HepG2 (cell line): ENCODE measurements around the gene SERPINA3. TPM values are rescaled to one million over a fixed set of nuclear protein-coding genes. Genes with fewer than 3 reads are reported as not detected.

Experiments
- ARID2 ChIP-seq: sonication (generic); formaldehyde crosslinking; IDR thresholded peaks from 2 replicates; pipeline ENCODE4 v1.8.1; 2022; ENCODE audit warnings: mild to moderate bottlenecking, missing genetic modification reagents, borderline replicate concordance
- ATF1 ChIP-seq: IDR thresholded peaks from 2 replicates; pipeline ENCODE4 v1.6.1; 2016; ENCODE audit warnings: mild to moderate bottlenecking, control low read depth
- ATF3 ChIP-seq: sonication (generic); formaldehyde crosslinking; IDR thresholded peaks from 2 replicates; pipeline ENCODE4 v1.4.0; 2020; ENCODE audit warnings: missing genetic modification reagents
- BHLHE40 ChIP-seq: IDR thresholded peaks from 2 replicates; pipeline ENCODE4 v1.6.1; 2011; ENCODE audit warnings: low read length, improper control_type of control experiment
- CENPX ChIP-seq: sonication (generic); formaldehyde crosslinking; IDR thresholded peaks from 2 replicates; pipeline ENCODE4 v1.9.0; 2021; ENCODE audit warnings: mild to moderate bottlenecking, missing genetic modification reagents, moderate library complexity
- FOSL2 ChIP-seq: sonication (generic); formaldehyde crosslinking; IDR thresholded peaks from 2 replicates; pipeline ENCODE4 v1.4.0; 2020; ENCODE audit warnings: missing genetic modification reagents
- FOXA1 ChIP-seq, 2 experiments: fragments of 450-650 bp in 1 of 2; sonication (generic) in 1 of 2; formaldehyde crosslinking in 1 of 2; IDR thresholded peaks; 2 replicates each; pipeline versions ENCODE4 v1.4.0 to v1.6.1; 2016 to 2020; ENCODE audit warnings: missing genetic modification reagents in 1 of 2
- IKZF4 ChIP-seq: sonication (generic); formaldehyde crosslinking; IDR thresholded peaks from 2 replicates; pipeline ENCODE4 v1.5.1; 2020; ENCODE audit warnings: borderline replicate concordance, mild to moderate bottlenecking, low read depth, missing genetic modification reagents; ENCODE audit errors: not compliant biosample characterization
- MED8 ChIP-seq: sonication (generic); formaldehyde crosslinking; IDR thresholded peaks from 2 replicates; pipeline ENCODE4 v1.8.1; 2023; ENCODE audit warnings: mild to moderate bottlenecking, missing genetic modification reagents; ENCODE audit not compliant: insufficient replicate concordance
- MIER2 ChIP-seq: IDR thresholded peaks from 2 replicates; pipeline ENCODE4 v1.6.1; 2016; ENCODE audit warnings: missing biosample characterization, missing genetic modification reagents
- MXD4 ChIP-seq: IDR thresholded peaks from 2 replicates; pipeline ENCODE4 v1.6.1; 2016; ENCODE audit warnings: mild to moderate bottlenecking, missing biosample characterization, missing genetic modification reagents
- NFYC ChIP-seq: IDR thresholded peaks from 2 replicates; pipeline ENCODE4 v1.6.1; 2016; ENCODE audit warnings: missing genetic modification reagents, missing compliant biosample characterization
- PHF20 ChIP-seq: sonication (generic); formaldehyde crosslinking; IDR thresholded peaks from 2 replicates; pipeline ENCODE4 v1.5.0; 2020; ENCODE audit warnings: mild to moderate bottlenecking, missing genetic modification reagents
- PHF8 ChIP-seq: sonication (generic); formaldehyde crosslinking; IDR thresholded peaks from 2 replicates; pipeline ENCODE4 v1.5.0; 2020; ENCODE audit warnings: missing genetic modification reagents
- PRDM4 ChIP-seq: sonication (generic); formaldehyde crosslinking; IDR thresholded peaks from 2 replicates; pipeline ENCODE4 v1.9.0; 2021; ENCODE audit warnings: missing genetic modification reagents, borderline replicate concordance
- RORA ChIP-seq: sonication (generic); formaldehyde crosslinking; IDR thresholded peaks from 2 replicates; pipeline ENCODE4 v1.5.0; 2020; ENCODE audit warnings: mild to moderate bottlenecking, missing genetic modification reagents, moderate library complexity
- SMAD1 ChIP-seq: sonication (generic); formaldehyde crosslinking; IDR thresholded peaks from 2 replicates; pipeline ENCODE4 v1.4.0; 2020; ENCODE audit warnings: missing genetic modification reagents, low read depth, mild to moderate bottlenecking, borderline replicate concordance
- SMARCE1 ChIP-seq: fragments of 450-650 bp; IDR thresholded peaks from 2 replicates; pipeline ENCODE4 v1.6.1; 2017; ENCODE audit warnings: borderline replicate concordance
- TBL1XR1 ChIP-seq: fragments of 150-350 bp; IDR thresholded peaks from 2 replicates; pipeline ENCODE4 v1.6.1; 2014; ENCODE audit warnings: borderline replicate concordance, low read length; ENCODE audit not compliant: partially characterized antibody
- TCF7 ChIP-seq: sonication (generic); IDR thresholded peaks from 2 replicates; pipeline ENCODE4 v1.6.1; 2016; ENCODE audit warnings: antibody characterized with exemption, low read depth
- TGIF2 ChIP-seq: IDR thresholded peaks from 2 replicates; pipeline ENCODE4 v1.6.1; 2016; ENCODE audit warnings: control low read depth, missing compliant biosample characterization
- ZFY ChIP-seq: sonication (generic); formaldehyde crosslinking; IDR thresholded peaks from 2 replicates; pipeline ENCODE4 v1.4.0; 2020; ENCODE audit warnings: missing genetic modification reagents
- ZKSCAN8 ChIP-seq: IDR thresholded peaks from 2 replicates; pipeline ENCODE4 v1.6.1; 2016; ENCODE audit warnings: borderline replicate concordance, missing genetic modification reagents, missing compliant biosample characterization
- ZNF530 ChIP-seq: sonication (generic); formaldehyde crosslinking; IDR thresholded peaks from 2 replicates; pipeline ENCODE4 v1.5.0; 2020; ENCODE audit warnings: low read depth, mild to moderate bottlenecking, missing genetic modification reagents
- polyA plus RNA-seq, 8 experiments: library from polyadenylated mRNA; depleted of rRNA in 3 of 8; stranded (reverse) in 7 of 8; unstranded in 1 of 8; fragments of >200 nt; fragmentation: Illumina TruSeq in 4 of 8; extraction: Trizol in 4 of 8; gene quantifications; 2 replicates each; pipeline versions ENCODE4 v1.2.1 to v1.2.3, GENCODE V29; 2011 to 2016; ENCODE audit warnings: low read depth in 4 of 8, missing spikeins in 1 of 8, mixed read lengths in 1 of 8; ENCODE audit not compliant: insufficient read depth in 1 of 8
- total RNA-seq, 5 experiments: library from RNA; depleted of rRNA; stranded (reverse); fragments of >200 nt; fragmentation: Illumina TruSeq; extraction: Trizol; gene quantifications; 2 replicates each; pipeline ENCODE4 v1.2.3, GENCODE V29; 2016; ENCODE audit warnings: low read depth in 1 of 5
- TF ChIP-seq, protein P1 (sequence below): sonication (generic); formaldehyde crosslinking; IDR thresholded peaks from 2 replicates; pipeline ENCODE4 v1.9.0; 2021; ENCODE audit warnings: missing genetic modification reagents, mild to moderate bottlenecking, borderline replicate concordance
- TF ChIP-seq, protein P2 (sequence below): sonication (generic); formaldehyde crosslinking; IDR thresholded peaks from 2 replicates; pipeline ENCODE4 v1.4.0; 2020; ENCODE audit warnings: missing genetic modification reagents, borderline replicate concordance

Gene SERPINA3
- total and polyA plus RNA-seq, 2 of the 13 experiments (the other 11 are each of a cell fraction or from before 2014, with no cell fraction given): 825 to 2,200 TPM

DNA sequence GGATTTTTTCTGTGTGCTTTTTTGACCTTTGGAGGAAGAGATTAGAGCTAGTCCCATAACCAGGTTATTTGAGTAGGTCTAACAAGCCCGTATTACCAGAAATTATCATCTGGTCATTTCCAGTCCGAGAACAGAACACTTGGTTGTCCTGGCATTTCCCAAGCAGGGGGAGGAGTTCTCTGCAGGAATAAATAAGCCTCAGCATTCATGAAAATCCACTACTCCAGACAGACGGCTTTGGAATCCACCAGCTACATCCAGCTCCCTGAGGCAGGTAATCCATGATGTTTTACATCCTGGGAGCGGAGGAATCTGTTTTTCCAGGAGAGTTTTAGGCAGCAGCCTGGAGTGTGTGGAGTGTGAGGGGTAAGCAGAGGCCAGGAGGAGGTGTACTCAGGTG is at the start of gene SERPINA3 (continued):
- TF ChIP-seq RORA (CRISPR knock-in tag): no peak
- 0 out of 2 replicates have a peak, but pooled peaks have one; percentile 31 for TF ChIP-seq ZKSCAN8 (CRISPR knock-in tag)
- peak; percentile 67 for TF ChIP-seq FOSL2 (CRISPR knock-in tag)
- TF ChIP-seq ATF3: no peak
- TF ChIP-seq IKZF4 (CRISPR knock-in tag): no peak
- TF ChIP-seq, protein P1, sequence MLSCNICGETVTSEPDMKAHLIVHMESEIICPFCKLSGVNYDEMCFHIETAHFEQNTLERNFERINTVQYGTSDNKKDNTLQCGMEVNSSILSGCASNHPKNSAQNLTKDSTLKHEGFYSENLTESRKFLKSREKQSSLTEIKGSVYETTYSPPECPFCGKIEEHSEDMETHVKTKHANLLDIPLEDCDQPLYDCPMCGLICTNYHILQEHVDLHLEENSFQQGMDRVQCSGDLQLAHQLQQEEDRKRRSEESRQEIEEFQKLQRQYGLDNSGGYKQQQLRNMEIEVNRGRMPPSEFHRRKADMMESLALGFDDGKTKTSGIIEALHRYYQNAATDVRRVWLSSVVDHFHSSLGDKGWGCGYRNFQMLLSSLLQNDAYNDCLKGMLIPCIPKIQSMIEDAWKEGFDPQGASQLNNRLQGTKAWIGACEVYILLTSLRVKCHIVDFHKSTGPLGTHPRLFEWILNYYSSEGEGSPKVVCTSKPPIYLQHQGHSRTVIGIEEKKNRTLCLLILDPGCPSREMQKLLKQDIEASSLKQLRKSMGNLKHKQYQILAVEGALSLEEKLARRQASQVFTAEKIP (CRISPR knock-in tag): no peak
- TF ChIP-seq CENPX (CRISPR knock-in tag): no peak
- peak; percentile 24; the same call in 1 of the 2 replicates for TF ChIP-seq TCF7
- TF ChIP-seq ZNF530 (CRISPR knock-in tag): no peak
- no peak for TF ChIP-seq ZFY
- TF ChIP-seq, protein P2, sequence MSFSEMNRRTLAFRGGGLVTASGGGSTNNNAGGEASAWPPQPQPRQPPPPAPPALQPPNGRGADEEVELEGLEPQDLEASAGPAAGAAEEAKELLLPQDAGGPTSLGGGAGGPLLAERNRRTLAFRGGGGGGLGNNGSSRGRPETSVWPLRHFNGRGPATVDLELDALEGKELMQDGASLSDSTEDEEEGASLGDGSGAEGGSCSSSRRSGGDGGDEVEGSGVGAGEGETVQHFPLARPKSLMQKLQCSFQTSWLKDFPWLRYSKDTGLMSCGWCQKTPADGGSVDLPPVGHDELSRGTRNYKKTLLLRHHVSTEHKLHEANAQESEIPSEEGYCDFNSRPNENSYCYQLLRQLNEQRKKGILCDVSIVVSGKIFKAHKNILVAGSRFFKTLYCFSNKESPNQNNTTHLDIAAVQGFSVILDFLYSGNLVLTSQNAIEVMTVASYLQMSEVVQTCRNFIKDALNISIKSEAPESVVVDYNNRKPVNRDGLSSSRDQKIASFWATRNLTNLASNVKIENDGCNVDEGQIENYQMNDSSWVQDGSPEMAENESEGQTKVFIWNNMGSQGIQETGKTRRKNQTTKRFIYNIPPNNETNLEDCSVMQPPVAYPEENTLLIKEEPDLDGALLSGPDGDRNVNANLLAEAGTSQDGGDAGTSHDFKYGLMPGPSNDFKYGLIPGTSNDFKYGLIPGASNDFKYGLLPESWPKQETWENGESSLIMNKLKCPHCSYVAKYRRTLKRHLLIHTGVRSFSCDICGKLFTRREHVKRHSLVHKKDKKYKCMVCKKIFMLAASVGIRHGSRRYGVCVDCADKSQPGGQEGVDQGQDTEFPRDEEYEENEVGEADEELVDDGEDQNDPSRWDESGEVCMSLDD (CRISPR knock-in tag): no peak
- TF ChIP-seq BHLHE40: no peak
- TF ChIP-seq TBL1XR1: no peak
- no peak for TF ChIP-seq PHF20 (CRISPR knock-in tag)
- peak; percentile 18; the same call in 1 of the 2 replicates for TF ChIP-seq TGIF2
- TF ChIP-seq MXD4 (CRISPR knock-in tag): no peak
- no peak for TF ChIP-seq PHF8
- no peak for TF ChIP-seq ATF1
- TF ChIP-seq SMAD1: no peak
- no peak for TF ChIP-seq MED8 (CRISPR knock-in tag)
- TF ChIP-seq NFYC: no peak
- TF ChIP-seq MIER2 (CRISPR knock-in tag): no peak
- no peak for TF ChIP-seq FOXA1 (IDR thresholded peaks at IDR 0.05)
- peak; percentile 12; the same call in 1 of the 2 replicates for TF ChIP-seq FOXA1 (CRISPR knock-in tag; IDR thresholded peaks at IDR 0.05)
- peak; percentile 91; the same call in 1 of the 2 replicates for TF ChIP-seq ARID2 (CRISPR knock-in tag)
- TF ChIP-seq SMARCE1: no peak
- TF ChIP-seq PRDM4 (CRISPR knock-in tag): no peak
